NCI-H2081 (cell line): ENCODE data around the gene RGS12.

Experiments
- DNase-seq, 2 experiments: peaks; one replicate each; lab custom pipeline; 2025; lab: John Stamatoyannopoulos, UW

RGS12 gene, protein sequence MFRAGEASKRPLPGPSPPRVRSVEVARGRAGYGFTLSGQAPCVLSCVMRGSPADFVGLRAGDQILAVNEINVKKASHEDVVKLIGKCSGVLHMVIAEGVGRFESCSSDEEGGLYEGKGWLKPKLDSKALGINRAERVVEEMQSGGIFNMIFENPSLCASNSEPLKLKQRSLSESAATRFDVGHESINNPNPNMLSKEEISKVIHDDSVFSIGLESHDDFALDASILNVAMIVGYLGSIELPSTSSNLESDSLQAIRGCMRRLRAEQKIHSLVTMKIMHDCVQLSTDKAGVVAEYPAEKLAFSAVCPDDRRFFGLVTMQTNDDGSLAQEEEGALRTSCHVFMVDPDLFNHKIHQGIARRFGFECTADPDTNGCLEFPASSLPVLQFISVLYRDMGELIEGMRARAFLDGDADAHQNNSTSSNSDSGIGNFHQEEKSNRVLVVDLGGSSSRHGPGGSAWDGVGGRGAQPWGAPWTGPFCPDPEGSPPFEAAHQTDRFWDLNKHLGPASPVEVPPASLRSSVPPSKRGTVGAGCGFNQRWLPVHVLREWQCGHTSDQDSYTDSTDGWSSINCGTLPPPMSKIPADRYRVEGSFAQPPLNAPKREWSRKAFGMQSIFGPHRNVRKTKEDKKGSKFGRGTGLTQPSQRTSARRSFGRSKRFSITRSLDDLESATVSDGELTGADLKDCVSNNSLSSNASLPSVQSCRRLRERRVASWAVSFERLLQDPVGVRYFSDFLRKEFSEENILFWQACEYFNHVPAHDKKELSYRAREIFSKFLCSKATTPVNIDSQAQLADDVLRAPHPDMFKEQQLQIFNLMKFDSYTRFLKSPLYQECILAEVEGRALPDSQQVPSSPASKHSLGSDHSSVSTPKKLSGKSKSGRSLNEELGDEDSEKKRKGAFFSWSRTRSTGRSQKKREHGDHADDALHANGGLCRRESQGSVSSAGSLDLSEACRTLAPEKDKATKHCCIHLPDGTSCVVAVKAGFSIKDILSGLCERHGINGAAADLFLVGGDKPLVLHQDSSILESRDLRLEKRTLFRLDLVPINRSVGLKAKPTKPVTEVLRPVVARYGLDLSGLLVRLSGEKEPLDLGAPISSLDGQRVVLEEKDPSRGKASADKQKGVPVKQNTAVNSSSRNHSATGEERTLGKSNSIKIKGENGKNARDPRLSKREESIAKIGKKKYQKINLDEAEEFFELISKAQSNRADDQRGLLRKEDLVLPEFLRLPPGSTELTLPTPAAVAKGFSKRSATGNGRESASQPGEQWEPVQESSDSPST (N-terminal part only)

DNA sequence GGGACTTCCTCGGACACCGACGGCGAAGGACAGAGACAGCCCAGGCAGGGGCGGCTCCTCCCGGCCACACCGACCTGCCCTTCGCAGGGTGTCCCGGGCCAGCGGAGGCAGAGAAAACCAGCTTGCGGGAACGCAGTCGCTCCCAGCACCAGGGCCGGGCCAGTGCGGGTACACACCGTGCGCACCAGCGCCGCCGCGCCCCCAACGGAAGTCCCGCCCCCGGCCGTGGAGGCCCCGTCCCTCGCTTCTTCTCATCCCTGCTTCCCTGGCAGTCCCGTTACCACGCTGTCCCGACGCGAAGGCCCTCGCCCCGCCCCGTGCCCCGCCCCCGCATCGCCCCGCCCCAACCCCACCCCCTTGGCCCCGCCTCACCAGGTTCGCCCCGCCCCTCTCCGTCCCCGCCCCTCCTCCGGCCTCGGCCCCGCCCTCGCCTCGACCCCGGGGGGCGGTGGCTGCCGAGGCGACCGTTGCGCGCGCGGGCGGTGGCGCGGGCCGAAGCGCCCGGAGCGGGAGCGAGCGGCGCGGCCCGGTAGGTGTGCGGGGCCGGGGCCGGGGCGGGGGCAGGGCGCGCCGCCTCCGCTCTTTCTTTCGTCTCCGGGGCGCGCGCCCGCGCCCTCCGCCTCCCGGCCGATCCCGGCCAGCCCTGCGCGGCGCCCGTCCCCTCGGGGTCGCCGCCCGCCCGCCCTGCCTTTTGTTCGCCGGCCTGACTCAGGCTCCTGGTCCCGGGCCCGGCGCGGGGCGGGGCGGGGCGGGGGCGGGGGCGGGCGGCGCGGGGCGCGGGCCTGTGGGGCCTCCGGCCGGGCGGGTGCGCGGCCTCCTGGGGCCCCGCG lies at the start of gene RGS12:
Gene RGS12, plus strand, starts transcription at position 451 of the 830 bp plus-strand sequence. CDS start 23,150 bp downstream, outside the sequence.
- DNase-seq: peak; percentile 86 to 90

DNA sequence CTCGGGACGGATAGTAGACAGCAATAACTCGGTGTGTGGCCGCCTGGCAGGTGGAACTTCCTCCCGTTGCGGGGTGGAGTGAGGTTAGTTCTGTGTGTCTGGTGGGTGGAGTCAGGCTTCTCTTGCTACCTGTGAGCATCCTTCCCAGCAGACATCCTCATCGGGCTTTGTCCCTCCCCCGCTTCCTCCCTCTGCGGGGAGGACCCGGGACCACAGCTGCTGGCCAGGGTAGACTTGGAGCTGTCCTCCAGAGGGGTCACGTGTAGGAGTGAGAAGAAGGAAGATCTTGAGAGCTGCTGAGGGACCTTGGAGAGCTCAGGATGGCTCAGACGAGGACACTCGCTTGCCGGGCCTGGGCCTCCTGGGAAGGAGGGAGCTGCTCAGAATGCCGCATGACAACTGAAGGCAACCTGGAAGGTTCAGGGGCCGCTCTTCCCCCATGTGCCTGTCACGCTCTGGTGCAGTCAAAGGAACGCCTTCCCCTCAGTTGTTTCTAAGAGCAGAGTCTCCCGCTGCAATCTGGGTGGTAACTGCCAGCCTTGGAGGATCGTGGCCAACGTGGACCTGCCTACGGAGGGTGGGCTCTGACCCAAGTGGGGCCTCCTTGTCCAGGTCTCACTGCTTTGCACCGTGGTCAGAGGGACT lies 49.6 kb upstream of the RGS12 start:
- DNase-seq: no peak

DNA sequence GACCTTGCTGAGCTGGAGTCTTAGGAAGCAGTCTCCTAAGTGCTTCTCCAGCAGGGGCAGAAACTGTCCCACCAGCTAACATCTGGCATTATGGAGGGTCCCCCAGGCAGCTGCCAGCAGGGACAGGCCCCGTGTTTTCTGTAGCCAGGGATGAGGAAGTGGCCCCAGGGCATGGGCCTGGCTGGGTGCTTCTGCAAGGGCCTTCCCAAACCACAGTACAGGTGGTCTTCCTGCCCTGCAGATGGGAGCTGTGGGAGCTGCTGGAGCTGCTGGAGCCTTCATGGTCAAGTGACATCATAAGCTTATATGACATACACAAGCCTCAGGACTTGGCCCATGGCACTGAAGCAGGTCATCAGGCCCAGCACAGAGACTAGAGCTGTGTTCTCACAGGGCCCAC lies 48.8 kb upstream of the RGS12 start:
- DNase-seq: no peak

- no peak for DNase-seq
Measured at GRCh38 chr4:3244747-3245146, 48.1 kb upstream of the RGS12 start.

DNA sequence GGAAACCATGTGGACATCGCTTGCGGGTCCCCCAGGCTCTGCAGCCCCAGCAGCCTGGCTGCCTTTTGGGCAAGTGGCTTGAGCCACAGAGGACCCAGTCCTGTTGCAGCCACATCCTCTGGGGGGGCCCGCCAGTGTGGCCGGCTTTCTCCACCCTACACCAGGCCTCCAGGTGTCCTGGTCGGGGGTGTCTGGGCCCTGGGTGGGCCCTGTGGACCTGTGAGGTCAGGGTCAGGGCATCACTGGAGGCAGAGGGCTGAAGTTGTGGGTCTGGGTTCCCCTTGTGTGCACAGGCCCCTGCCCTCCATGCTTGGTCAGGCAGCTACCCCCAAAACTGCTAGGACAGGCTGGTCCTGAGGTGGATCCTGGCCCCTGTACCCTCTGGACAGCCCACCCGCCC lies 47.1 kb upstream of the RGS12 start:
- no peak for DNase-seq

- no peak for DNase-seq
Measured at GRCh38 chr4:3246458-3247398, 46.1 kb upstream of the RGS12 start.

- DNase-seq: no peak
Measured at GRCh38 chr4:3247399-3248177, 45.2 kb upstream of the RGS12 start.

- no peak for DNase-seq
Measured at GRCh38 chr4:3248178-3248480, 44.7 kb upstream of the RGS12 start.

DNA sequence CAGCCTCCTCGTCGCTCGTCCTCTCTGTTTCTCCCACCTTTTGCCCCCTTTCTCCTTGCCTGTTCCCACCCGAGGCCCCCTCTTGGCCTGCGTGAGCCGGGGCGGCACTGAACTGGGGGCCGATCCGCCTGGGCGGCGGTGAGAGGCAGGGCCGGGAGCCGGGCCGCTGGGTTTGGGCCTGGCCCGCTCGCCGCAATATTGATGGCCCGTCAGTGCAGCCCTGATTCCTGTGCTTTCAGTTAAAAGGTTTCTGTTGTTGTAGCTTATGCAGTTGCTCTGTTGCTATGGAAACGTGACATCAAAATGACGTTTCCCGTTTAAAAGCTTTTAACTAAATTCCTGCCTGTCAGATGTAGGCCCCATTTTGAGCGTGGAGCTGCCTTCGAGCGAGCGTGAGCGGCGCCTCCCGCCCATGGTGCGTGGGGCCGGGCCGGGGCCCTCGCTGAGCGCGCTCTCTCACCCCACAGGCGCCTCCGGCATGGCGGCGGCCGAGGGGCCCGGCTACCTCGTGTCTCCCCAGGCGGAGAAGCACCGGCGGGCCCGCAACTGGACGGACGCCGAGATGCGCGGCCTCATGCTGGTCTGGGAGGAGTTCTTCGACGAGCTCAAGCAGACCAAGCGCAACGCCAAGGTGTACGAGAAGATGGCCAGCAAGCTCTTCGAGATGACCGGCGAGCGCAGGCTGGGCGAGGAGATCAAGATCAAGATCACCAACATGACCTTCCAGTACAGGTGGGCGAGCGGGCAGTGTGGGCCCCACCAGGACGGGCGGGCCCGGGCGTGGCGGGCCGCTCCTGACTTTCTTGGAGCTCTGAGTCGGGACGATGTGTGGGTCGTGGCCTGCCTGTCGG lies 43.8 kb upstream of the RGS12 start, which contains the start of gene MSANTD1:
Gene MSANTD1, plus strand, starts transcription at position 349 of the 851 bp plus-strand sequence. Its CDS starts 64 bp downstream, at position 413.
- no peak for DNase-seq

DNA sequence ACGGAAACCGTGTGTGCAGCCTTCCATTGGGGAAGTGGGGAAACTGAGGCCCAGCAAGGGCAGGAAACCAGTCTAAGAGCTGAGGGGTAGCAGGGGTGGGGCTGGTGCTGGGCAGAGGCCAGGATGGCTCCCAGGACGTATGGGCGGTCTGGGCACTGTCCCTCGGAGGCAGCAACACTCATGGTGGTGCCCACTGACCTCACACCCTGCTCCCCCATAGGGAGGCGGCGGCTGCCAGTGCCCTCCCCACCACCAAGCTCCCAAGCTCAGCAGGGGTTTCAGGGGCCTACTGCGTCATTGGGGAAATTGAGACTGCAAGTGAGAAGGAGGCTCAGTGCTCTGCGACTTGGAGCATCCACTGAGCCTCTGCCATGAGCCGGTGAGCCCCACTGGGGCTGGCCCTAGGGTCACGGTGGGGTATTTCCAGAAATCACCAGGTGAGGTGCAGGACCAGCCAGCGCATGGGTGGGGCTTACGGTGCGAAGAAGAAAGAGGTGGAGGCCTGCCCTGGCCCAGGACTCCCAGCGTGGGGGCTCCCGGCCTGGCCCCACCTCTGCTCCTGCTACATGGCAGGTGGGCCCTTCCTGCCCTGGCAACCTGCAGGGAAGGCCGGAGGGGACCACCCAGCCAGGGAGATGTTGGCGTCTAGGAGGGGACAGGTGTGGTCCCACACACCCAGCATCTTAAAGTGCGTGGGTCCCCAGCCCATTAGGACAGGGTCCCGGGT lies 42.9 kb upstream of the RGS12 start:
- DNase-seq: no peak

GRCh38 chr4:3250438-3250955 lies 42.3 kb upstream of the RGS12 start:
- no peak for DNase-seq

GRCh38 chr4:3250956-3251690 lies 41.7 kb upstream of the RGS12 start:
- no peak for DNase-seq

GRCh38 chr4:3251691-3252479 lies 40.9 kb upstream of the RGS12 start:
- no peak for DNase-seq

DNA sequence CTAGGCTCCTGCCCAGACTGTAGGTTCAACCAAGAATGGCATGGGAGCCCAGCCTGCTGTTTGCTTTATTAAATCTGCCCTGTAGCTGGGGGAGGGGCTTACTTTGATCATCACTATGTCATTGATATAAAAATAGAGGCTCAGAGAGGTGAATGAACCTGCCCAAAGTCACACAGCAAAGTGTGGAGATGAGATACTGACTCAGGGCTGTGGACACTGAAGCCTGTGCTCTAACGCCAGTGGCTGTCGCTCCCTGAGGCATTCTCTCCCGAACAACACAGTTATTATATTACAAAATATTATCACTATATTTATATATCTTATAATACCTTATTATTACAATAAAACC lies 40.4 kb upstream of the RGS12 start:
- DNase-seq: no peak

DNA sequence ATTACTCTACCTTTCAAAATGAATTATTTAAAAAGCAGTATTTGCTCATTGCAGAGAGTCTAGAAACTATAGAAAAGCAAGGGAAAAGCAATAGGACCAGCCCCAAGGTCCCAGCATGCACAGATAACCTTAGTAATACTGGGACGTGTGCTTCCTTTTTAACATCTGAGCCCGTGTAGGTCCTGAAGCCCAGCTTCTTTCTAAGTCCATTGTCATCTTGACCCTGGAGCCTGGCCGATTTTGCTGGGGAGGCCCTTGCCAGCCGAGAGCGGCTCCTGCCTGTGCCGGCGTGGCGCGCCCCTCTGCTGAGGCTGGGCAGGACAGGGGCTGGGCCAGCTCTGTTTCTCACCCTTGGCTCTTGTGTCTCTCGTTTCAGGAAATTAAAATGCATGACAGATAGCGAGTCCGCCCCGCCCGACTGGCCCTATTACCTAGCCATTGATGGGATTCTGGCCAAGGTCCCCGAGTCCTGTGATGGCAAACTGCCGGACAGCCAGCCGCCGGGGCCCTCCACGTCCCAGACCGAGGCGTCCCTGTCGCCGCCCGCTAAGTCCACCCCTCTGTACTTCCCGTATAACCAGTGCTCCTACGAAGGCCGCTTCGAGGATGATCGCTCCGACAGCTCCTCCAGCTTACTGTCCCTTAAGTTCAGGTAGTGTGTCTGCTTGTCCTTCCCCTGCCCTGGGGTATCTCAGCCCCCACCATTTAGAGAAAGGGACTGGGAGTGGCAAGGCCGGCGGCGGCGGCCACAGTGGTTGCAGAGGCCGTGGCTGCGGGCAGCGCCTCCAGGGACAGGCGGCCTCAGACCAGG lies 39.8 kb upstream of the RGS12 start:
- DNase-seq: no peak
